Peyer's patch (tissue), 4 donors: ENCODE measurements around the gene DISP2.

Source experiments
- POLR2A ChIP-seq, 2 donors: fragments of 450-650 bp; IDR thresholded peaks; one replicate each; pipeline ENCODE4 v1.5.1; 2017; ENCODE audit warnings: antibody characterized with exemption in 2 of 2, mild to moderate bottlenecking in 2 of 2, moderate library complexity in 2 of 2
- TF ChIP-seq, protein P1 (sequence below), 6 experiments: fragments of 450-650 bp in 4 of 6; fragments of 200-600 bp in 2 of 6; sonication (generic) in 1 of 6; IDR thresholded peaks; one replicate each; pipeline ENCODE4 v1.5.1; 2017 to 2019; ENCODE audit warnings: antibody characterized with exemption in 6 of 6, mild to moderate bottlenecking in 3 of 6, moderate library complexity in 1 of 6

DNA sequence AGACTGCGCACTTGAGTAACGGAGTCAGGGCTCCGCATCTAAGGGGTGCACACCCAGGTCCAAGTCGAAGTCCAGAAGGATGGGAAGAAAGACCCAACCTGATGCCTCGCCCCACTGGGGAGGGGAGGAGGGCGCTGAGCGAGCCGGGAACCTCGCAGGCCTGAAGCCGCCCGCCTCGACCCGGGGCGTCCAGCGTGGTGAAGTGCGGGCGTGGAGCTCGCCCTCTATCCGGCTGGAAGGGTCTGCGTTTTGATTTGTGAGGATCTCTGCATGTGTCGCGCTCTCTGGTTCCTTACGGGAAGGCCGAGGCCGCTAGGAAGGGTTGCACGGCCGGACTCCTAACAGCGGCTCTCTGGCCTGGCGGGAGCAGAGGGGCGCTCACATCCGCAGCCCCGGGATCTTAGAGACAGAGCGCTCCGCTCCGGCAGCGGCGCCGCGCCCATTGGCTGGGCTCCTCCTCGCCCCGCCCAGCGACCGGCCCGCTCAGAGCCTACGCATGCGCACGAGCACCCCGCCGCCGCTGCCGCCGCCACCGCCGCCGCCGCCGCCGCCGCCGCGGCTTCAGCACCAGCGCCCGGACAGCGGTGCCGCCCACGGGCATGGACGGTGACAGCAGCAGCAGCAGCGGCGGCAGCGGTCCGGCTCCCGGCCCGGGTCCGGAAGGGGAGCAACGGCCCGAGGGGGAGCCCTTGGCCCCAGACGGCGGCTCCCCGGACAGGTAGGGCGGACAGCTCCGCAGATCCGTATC, at the start of gene DISP2:
- peak; percentile 81 to 82 for TF ChIP-seq POLR2A (IDR thresholded peaks at IDR 0.05)
- TF ChIP-seq, protein P1, sequence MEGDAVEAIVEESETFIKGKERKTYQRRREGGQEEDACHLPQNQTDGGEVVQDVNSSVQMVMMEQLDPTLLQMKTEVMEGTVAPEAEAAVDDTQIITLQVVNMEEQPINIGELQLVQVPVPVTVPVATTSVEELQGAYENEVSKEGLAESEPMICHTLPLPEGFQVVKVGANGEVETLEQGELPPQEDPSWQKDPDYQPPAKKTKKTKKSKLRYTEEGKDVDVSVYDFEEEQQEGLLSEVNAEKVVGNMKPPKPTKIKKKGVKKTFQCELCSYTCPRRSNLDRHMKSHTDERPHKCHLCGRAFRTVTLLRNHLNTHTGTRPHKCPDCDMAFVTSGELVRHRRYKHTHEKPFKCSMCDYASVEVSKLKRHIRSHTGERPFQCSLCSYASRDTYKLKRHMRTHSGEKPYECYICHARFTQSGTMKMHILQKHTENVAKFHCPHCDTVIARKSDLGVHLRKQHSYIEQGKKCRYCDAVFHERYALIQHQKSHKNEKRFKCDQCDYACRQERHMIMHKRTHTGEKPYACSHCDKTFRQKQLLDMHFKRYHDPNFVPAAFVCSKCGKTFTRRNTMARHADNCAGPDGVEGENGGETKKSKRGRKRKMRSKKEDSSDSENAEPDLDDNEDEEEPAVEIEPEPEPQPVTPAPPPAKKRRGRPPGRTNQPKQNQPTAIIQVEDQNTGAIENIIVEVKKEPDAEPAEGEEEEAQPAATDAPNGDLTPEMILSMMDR (IDR thresholded peaks at IDR 0.05) = peak in 1 of 6 experiments; percentile 11
